Fibroblast of skin of left quadriceps (primary cell): ENCODE results near the gene FBXW2.

Source experiments
- DNase-seq, 2 experiments: peaks; one replicate each; pipeline ENCODE4 v3.0.0-alpha.2; 2013; ENCODE audit warnings: low read depth in 2 of 2

The FBXW2 gene

DNA sequence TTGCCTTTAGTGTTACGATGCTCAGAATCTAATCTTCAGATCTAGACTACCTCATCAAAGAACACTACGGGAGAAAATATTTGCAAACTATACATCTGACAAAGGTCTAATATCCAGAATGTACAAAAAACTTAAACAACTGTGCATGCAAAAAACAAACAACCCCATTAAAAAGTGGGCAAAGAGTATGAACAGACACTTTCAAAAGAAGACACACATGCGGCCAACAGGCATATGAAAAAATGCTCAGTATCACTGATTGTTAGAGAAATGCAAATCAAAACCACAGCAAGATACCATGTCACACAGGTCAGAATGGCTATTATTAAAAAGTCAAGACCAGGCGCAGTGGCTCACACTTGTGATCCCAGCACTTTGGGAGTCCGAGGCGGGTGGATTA lies 47.9 kb downstream of the FBXW2 start:
- no peak for DNase-seq

DNA sequence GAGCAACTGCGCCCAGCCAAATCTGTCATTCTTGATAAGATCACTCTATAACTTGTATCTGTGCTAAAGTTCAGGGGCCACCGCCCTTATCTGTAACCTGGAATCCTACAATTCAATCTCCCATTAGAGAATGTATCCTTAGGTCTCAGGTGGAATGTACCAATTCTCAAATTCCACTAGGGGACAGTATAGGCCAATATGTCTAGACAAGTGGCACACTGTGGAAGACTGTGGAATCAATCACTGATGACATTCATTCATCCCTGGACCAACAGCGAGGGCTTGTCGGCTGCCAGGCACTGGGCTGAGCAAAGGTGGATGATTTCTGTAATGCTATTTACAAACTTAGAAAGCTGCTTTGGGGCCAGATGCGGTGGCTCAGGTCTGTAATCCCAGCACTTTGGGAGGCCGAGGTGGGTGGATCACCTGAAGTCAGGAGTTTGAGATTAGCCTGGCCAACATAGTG lies 50.2 kb downstream of the FBXW2 start:
- DNase-seq, result no peak

DNA sequence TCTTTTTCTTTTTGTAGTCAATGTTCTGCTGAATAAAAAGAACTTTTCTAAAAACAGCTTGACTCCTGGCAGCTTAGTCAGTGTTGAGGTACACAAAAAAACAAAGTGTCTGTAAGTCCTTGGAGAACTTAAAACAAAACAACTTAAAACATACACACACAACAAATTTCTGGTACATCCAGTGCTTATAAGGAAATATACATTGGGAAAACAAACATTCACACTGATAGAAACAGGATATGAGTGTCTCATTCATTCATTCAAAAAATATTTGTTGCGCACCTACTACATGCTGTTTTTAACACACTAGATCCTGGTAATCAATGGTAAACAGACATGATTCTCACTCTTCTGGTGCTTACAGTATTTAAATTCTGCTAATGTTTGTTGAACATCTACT lies 51.5 kb downstream of the FBXW2 start:
- DNase-seq, result no peak

DNA sequence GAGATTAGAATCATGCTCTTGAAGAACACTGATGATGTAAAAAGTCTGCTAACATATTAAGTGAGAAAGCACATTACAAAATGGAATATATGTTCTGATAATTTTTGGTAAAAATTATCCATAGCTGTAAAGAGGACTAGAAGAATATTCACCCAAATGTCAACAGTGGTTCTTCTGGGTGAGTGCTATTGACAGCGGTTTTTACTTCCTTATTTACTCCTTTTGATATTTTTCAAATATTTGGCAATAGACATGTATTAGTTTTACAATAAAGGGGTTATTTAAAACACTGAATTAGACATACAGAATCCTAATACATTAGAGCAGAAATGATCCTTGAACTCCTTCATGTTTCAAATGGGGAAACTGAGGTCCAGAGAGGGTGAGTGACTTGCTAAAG lies 52.0 kb downstream of the FBXW2 start:
- DNase-seq, result no peak

- DNase-seq, result no peak
These were observed 53.1 kb downstream of the FBXW2 start for GRCh38 chr9:120740132-120740531.

- no peak for DNase-seq
These were observed 55.6 kb downstream of the FBXW2 start for GRCh38 chr9:120737416-120738165.

- no peak for DNase-seq
These were observed 56.3 kb downstream of the FBXW2 start for GRCh38 chr9:120736881-120737280.

- no peak for DNase-seq
These were observed 57.6 kb downstream of the FBXW2 start for GRCh38 chr9:120735415-120736126.

GRCh38 chr9:120734607-120735410 lies 58.4 kb downstream of the FBXW2 start:
- DNase-seq, result no peak

- no peak for DNase-seq
These were observed 60.0 kb downstream of the FBXW2 start for GRCh38 chr9:120733190-120733589.

GRCh38 chr9:120730654-120731514 lies 62.3 kb downstream of the FBXW2 start:
- DNase-seq, result no peak

GRCh38 chr9:120729791-120730241 lies 63.4 kb downstream of the FBXW2 start:
- no peak for DNase-seq

GRCh38 chr9:120726484-120726883 lies 66.7 kb downstream of the FBXW2 start:
- DNase-seq, result no peak

DNA sequence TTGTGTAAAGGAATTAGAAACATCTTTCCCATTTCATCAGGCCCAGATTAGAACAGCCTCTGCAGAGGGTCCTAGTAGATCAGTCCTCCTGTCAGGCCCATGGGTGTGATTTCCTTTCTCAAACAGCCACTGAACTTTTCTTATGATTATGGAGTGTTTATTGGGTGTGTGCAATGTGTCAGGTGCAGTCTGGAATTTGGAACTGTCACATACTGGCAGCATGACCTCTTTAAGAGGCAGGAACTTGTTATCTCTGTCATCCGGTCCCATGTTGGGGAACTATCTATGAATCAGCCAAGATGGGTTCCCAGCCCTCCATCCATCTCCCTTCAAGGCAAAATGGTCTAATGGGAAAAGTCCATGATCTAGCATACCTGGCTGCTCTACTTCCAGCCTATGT lies 67.3 kb downstream of the FBXW2 start:
- DNase-seq, result no peak

DNA sequence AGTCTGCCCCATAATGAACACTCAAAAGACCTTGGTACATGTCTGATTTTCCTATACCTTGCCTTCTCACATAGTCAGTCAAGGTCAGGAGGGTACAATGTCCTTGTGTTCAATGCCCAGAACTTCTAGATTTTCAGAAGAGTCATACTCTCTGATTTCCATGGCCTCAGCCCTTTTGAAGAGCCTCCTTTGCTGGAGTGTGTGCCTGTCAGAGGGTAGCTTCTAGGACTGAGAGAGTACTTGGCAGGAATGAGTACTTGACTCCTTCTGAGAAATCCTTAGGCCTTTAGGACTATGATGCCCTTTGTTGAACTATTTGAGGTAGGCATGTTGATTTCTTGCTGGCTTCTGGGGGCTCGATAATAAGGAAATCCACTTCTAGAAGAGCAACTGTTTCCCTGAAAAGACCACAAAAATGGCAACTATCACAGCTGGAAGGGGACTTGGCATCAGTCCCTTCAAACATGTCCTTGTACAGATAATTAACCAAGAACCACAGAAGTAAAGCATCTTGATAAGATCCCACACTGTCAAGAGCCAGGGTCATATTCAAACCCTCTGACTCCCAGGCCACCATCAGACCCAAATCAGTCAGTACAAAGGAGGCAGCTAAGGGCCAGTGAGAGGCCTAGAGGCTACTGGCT lies 68.3 kb downstream of the FBXW2 start:
- no peak for DNase-seq

DNA sequence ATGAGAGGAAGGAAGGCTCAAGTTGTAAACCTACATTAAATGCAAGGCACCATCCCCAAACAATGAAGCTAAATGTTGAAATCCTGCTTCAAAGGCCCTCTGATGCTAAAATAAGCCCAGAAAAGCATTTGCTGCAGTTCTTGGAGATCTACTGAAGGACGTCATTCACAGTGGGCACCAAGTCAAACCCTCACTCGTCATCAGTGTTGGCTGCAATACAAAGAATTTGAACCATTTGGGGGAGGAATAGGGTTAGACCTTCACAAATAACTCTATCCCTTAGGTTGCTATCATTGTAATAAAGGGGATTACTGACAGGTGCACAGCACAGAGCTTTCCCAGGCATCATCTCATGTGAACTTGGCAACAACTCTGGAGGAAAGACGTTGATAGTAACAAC lies 69.7 kb downstream of the FBXW2 start:
- no peak for DNase-seq

GRCh38 chr9:120720404-120720803 lies 72.8 kb downstream of the FBXW2 start:
- no peak for DNase-seq

- DNase-seq, result no peak
These were observed 74.9 kb downstream of the FBXW2 start for GRCh38 chr9:120718316-120718715.

- no peak for DNase-seq
These were observed 76.0 kb downstream of the FBXW2 start for GRCh38 chr9:120717176-120717575.

GRCh38 chr9:120716483-120716882 lies 76.7 kb downstream of the FBXW2 start:
- DNase-seq, result no peak

- peak; percentile 42 to 44 for DNase-seq
These were observed 77.8 kb downstream of the FBXW2 start for GRCh38 chr9:120715389-120715924.
